ENCODE data around the gene GULP1. TPM values are rescaled to one million over a fixed set of nuclear protein-coding genes. Genes with fewer than 3 reads are reported as not detected.
"Not testable (repeated sequence)": the region's sequence is repeated elsewhere in the genome, so short reads cannot be mapped to it uniquely, and the experiment has no call there.

The GULP1 gene
- total RNA-seq, 4 donors from 2014 or later = 13.4 to 20.0 (median 17.3) TPM

- no peak for TF ChIP-seq CTCF (IDR thresholded peaks at IDR 0.05)
- no peak for TF ChIP-seq POLR2A (IDR thresholded peaks at IDR 0.05)
- DNase-seq (ENCODE audit: low spot score in 2 of 2) = no peak
- intact Hi-C loops (cut with DNase I; ENCODE audit: low total_unique reads) = no loop called here
- no peak overlapping the region for H3K4me3 ChIP-seq (ENCODE audit: low read depth, poor library complexity, severe bottlenecking)
- 87 to 97% methylated on average over 10 of the region's 10 CpGs for WGBS, 2 donors
Measured at GRCh38 chr2:188276255-188276654, 15.4 kb upstream of the GULP1 start.

GRCh38 chr2:188277786-188278185, 13.9 kb upstream of the GULP1 start:
- no peak overlapping the region for H3K4me3 ChIP-seq (ENCODE audit: low read depth, poor library complexity, severe bottlenecking)
- intact Hi-C loops (cut with DNase I; ENCODE audit: low total_unique reads) = no loop called here
- WGBS, 2 donors = 86 to 90% methylated on average over 5 of the region's 5 CpGs
- TF ChIP-seq CTCF (IDR thresholded peaks at IDR 0.05) (no peak), POLR2A (IDR thresholded peaks at IDR 0.05) (no peak)
- DNase-seq (ENCODE audit: low spot score in 2 of 2) = no peak

- 67 to 70% methylated on average over 11 of the region's 11 CpGs for WGBS, 2 donors
- H3K4me3 ChIP-seq (ENCODE audit: low read depth, poor library complexity, severe bottlenecking) = no peak overlapping the region
- no peak for TF ChIP-seq CTCF (IDR thresholded peaks at IDR 0.05)
- no peak for TF ChIP-seq POLR2A (IDR thresholded peaks at IDR 0.05)
- intact Hi-C loops (cut with DNase I; ENCODE audit: low total_unique reads) = no loop called here
- no peak for DNase-seq (ENCODE audit: low spot score in 2 of 2)
Measured at GRCh38 chr2:188278388-188279092, 13.1 kb upstream of the GULP1 start.

GRCh38 chr2:188279093-188279445, 12.6 kb upstream of the GULP1 start:
- 26 to 29% methylated on average over 2 of the region's 2 CpGs for WGBS, 2 donors
- TF ChIP-seq POLR2A (IDR thresholded peaks at IDR 0.05) (no peak), CTCF (IDR thresholded peaks at IDR 0.05) (no peak)
- no peak for DNase-seq (ENCODE audit: low spot score in 2 of 2)
- no peak overlapping the region for H3K4me3 ChIP-seq (ENCODE audit: low read depth, poor library complexity, severe bottlenecking)
- intact Hi-C loops (cut with DNase I; ENCODE audit: low total_unique reads) = no loop called here

- H3K4me3 ChIP-seq (ENCODE audit: low read depth, poor library complexity, severe bottlenecking) = no peak overlapping the region
- TF ChIP-seq POLR2A (IDR thresholded peaks at IDR 0.05) = no peak
- TF ChIP-seq CTCF (IDR thresholded peaks at IDR 0.05) = no peak
- no peak for DNase-seq (ENCODE audit: low spot score in 2 of 2)
- WGBS, 2 donors = 49 to 51% methylated on average over 2 of the region's 2 CpGs
- intact Hi-C loops (cut with DNase I; ENCODE audit: low total_unique reads) = no loop called here
Measured at GRCh38 chr2:188280811-188281222, 10.9 kb upstream of the GULP1 start.

- TF ChIP-seq POLR2A (IDR thresholded peaks at IDR 0.05) = no peak
- no peak for TF ChIP-seq CTCF (IDR thresholded peaks at IDR 0.05)
- H3K4me3 ChIP-seq (ENCODE audit: low read depth, poor library complexity, severe bottlenecking) = no peak overlapping the region
- DNase-seq (ENCODE audit: low spot score in 2 of 2) = no peak
- intact Hi-C loops (cut with DNase I; ENCODE audit: low total_unique reads) = no loop called here
Measured at GRCh38 chr2:188282907-188283306, 8.8 kb upstream of the GULP1 start.

GRCh38 chr2:188284251-188284650, 7.4 kb upstream of the GULP1 start:
- H3K4me3 ChIP-seq (ENCODE audit: low read depth, poor library complexity, severe bottlenecking); DNase-seq (ENCODE audit: low spot score in 2 of 2); intact Hi-C loops (cut with DNase I; ENCODE audit: low total_unique reads): not testable (repeated sequence)
- WGBS, 2 donors = 89 to 96% methylated on average over 3 of the region's 3 CpGs
